HCT116 (cell line): ENCODE results near the gene DNM3. TPM values are rescaled to one million over a fixed set of nuclear protein-coding genes. Genes with fewer than 3 reads are reported as not detected.

Source experiments
- ATAC-seq: fragments of 200-7000 bp; cut with Tn5 transposase; 2 replicates; pipeline ENCODE4 v1.9.1; 2020; ENCODE audit warnings: mild to moderate bottlenecking, moderate library complexity
- BruUV-seq: library from RNA; stranded (reverse); fragments of 400-500 nt; replicated peaks from 2 replicates; lab custom pipeline; 2021; lab: Mats Ljungman, UMichigan
- CTCF ChIA-PET: fragments of 300-600 bp; sonication (Branson Sonifier 250); formaldehyde crosslinking; loops from one replicate; lab custom pipeline; 2021; ENCODE audit warnings: antibody characterized with exemption; lab: Charles Lee
- POLR2A ChIA-PET: fragments of 300-600, 350-600 bp; sonication (Branson Sonifier 250); formaldehyde crosslinking; loops from one replicate; lab custom pipeline; 2021; ENCODE audit warnings: antibody characterized with exemption; lab: Charles Lee
- RAD21 ChIA-PET, 2 experiments: fragments of 300-600 bp; sonication (Branson Sonifier 250); formaldehyde crosslinking; loops; one replicate each; lab custom pipeline; 2023; ENCODE audit warnings: low total read pairs in 2 of 2; ENCODE audit not compliant: uncharacterized antibody in 2 of 2, unreplicated experiment in 2 of 2, low non-redundant PET in 1 of 2; lab: Charles Lee
- DNase-seq: peaks from one replicate; pipeline ENCODE4 v3.0.0-alpha.2; 2010; ENCODE audit warnings: low read depth, low spot score
- H2AFZ ChIP-seq: fragments of 200-600 bp; shearing (Covaris generic), sonication (generic); 2 replicates; pipeline ENCODE4 v1.6.1; 2017; ENCODE audit warnings: low read depth, mixed run types, mixed read lengths, antibody characterized with exemption, low read length; ENCODE audit not compliant: poor library complexity, severe bottlenecking
- H3K27ac ChIP-seq: 2 replicates; pipeline ENCODE4 v1.5.1; 2012; ENCODE audit warnings: low read depth, low read length
- H3K27me3 ChIP-seq: fragments of 200-600 bp; sonication (generic); 2 replicates; pipeline ENCODE4 v1.6.1; 2016; ENCODE audit warnings: mixed run types, low read length, mixed read lengths; ENCODE audit not compliant: insufficient read depth
- H3K36me3 ChIP-seq, 2 experiments: fragments of 200-500 bp in 1 of 2; fragments of 200-600 bp in 1 of 2; sonication (Bioruptor generic) in 1 of 2; sonication (generic) in 1 of 2; 2 replicates each; pipeline versions ENCODE4 v1.5.1 to v1.6.1; 2014 to 2016; ENCODE audit warnings: low read length in 2 of 2, inconsistent platforms in 1 of 2, mixed read lengths in 1 of 2, mixed run types in 1 of 2; ENCODE audit not compliant: insufficient read depth in 2 of 2, control insufficient read depth in 1 of 2
- H3K4me1 ChIP-seq, 2 experiments: fragments of 200-600 bp in 1 of 2; sonication (generic) in 1 of 2; 2 replicates each; pipeline versions ENCODE4 v1.5.1 to v1.6.1; 2012 to 2017; ENCODE audit warnings: low read length in 2 of 2, inconsistent platforms in 1 of 2, mild to moderate bottlenecking in 1 of 2, mixed read lengths in 1 of 2, mixed run types in 1 of 2, moderate library complexity in 1 of 2; ENCODE audit not compliant: insufficient read depth in 2 of 2, control insufficient read depth in 1 of 2
- H3K4me2 ChIP-seq: fragments of 200-600 bp; sonication (generic); 2 replicates; pipeline ENCODE4 v1.6.1; 2017; ENCODE audit warnings: mixed run types, low read length, mixed read lengths
- H3K4me3 ChIP-seq, 2 experiments: fragments of 200-600 bp in 1 of 2; sonication (generic) in 1 of 2; replicated peaks in 1 of 2; 2 replicates each; pipeline ENCODE4 v1.5.1; 2011 to 2016; ENCODE audit warnings: low read length in 2 of 2, control low read depth in 1 of 2, low read depth in 1 of 2, mild to moderate bottlenecking in 1 of 2, mixed read lengths in 1 of 2, mixed run types in 1 of 2
- H3K79me2 ChIP-seq: fragments of 200-600 bp; sonication (generic); 2 replicates; pipeline ENCODE4 v1.6.1; 2017; ENCODE audit warnings: mild to moderate bottlenecking, mixed run types, low read length, moderate library complexity, mixed read lengths; ENCODE audit not compliant: insufficient read depth
- H3K9ac ChIP-seq: fragments of 200-600 bp; sonication (generic); 2 replicates; pipeline ENCODE4 v1.6.1; 2016; ENCODE audit warnings: low read length, mixed read lengths
- H3K9me2 ChIP-seq: fragments of 200-600 bp; sonication (generic), shearing (Covaris generic); 2 replicates; pipeline ENCODE4 v1.6.1; 2017; ENCODE audit warnings: mixed run types, mild to moderate bottlenecking, moderate library complexity; ENCODE audit not compliant: insufficient read depth
- H3K9me3 ChIP-seq, 2 experiments: fragments of 200-500 bp in 1 of 2; fragments of 200-600 bp in 1 of 2; sonication (Bioruptor generic) in 1 of 2; sonication (generic) in 1 of 2; 2 replicates each; pipeline ENCODE4 v1.6.1; 2014 to 2017; ENCODE audit warnings: low read length in 2 of 2, mixed read lengths in 2 of 2, inconsistent platforms in 1 of 2, low read depth in 1 of 2, mild to moderate bottlenecking in 1 of 2, mixed run types in 1 of 2, moderate library complexity in 1 of 2; ENCODE audit not compliant: control insufficient read depth in 1 of 2, insufficient read depth in 1 of 2
- H4K20me1 ChIP-seq: fragments of 200-600 bp; sonication (generic), shearing (Covaris generic); 2 replicates; pipeline ENCODE4 v1.6.1; 2017; ENCODE audit warnings: mixed run types, mild to moderate bottlenecking, moderate library complexity; ENCODE audit not compliant: insufficient read depth
- CBX3 ChIP-seq: IDR thresholded peaks from 2 replicates; pipeline ENCODE4 v1.6.1; 2012; ENCODE audit warnings: low read depth
- CEBPB ChIP-seq: IDR thresholded peaks from 2 replicates; pipeline ENCODE4 v1.6.1; 2012; ENCODE audit warnings: low read depth
- EZH2phosphoT487 ChIP-seq: fragments of 200-600 bp; IDR thresholded peaks from 2 replicates; pipeline ENCODE4 v1.6.1; 2018; ENCODE audit warnings: antibody characterized with exemption, borderline replicate concordance
- JUND ChIP-seq: IDR thresholded peaks from 2 replicates; pipeline ENCODE4 v1.6.1; 2012
- RAD21 ChIP-seq: IDR thresholded peaks from 2 replicates; pipeline ENCODE4 v1.6.1; 2012; ENCODE audit warnings: low read depth, mild to moderate bottlenecking
- SIN3A ChIP-seq: IDR thresholded peaks from 2 replicates; pipeline ENCODE4 v1.6.1; 2012; ENCODE audit warnings: low read depth
- SP1 ChIP-seq: IDR thresholded peaks from 2 replicates; pipeline ENCODE4 v1.6.1; 2012; ENCODE audit warnings: low read depth
- ZNF274 ChIP-seq: fragments of 200-500 bp; sonication (Bioruptor generic); IDR thresholded peaks from 2 replicates; pipeline ENCODE4 v1.6.1; 2014; ENCODE audit warnings: mild to moderate bottlenecking, low read depth, low read length, inconsistent platforms
- intact Hi-C: fragments of 100-400 bp; cut with micrococcal nuclease; formaldehyde crosslinking; loops from 2 replicates; pipeline ENCODE4 v1.10.0; 2022
- total RNA-seq: library from RNA; stranded (reverse); gene quantifications from one replicate; pipeline ENCODE4 v1.2.1, GENCODE V29; 2021; ENCODE audit not compliant: unreplicated experiment
- TF ChIP-seq, protein P1 (sequence below): IDR thresholded peaks from 2 replicates; pipeline ENCODE4 v1.6.1; 2011; ENCODE audit warnings: mild to moderate bottlenecking, low read length, moderate library complexity; ENCODE audit not compliant: insufficient replicate concordance; ENCODE audit errors: extremely low read depth
- TF ChIP-seq, protein P2 (sequence below): IDR thresholded peaks from 2 replicates; pipeline ENCODE4 v1.6.1; 2012

The DNM3 gene
- total RNA-seq, 1 experiment from 2014 or later: 3.1 TPM

DNA sequence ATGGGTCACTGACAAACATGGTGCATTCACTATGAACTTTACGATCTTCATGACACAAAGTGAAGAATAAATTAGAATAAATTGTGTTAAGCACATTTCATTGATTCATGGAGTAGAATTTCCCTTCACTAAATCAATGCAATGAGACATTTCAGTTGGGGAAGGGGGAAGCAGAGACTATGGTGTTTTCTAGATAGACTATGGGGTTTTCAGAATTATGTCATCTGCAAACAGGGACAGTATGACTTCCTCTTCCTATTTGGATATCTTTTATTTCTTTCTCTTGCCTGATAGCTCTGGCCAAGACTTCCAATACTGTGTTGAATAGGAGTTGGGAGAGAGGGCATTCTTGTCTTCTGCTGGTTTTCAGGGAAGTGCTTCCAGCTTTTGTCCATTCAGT is 499.2 kb downstream of the DNM3 start:
- intact Hi-C loops: no loop called here

DNA sequence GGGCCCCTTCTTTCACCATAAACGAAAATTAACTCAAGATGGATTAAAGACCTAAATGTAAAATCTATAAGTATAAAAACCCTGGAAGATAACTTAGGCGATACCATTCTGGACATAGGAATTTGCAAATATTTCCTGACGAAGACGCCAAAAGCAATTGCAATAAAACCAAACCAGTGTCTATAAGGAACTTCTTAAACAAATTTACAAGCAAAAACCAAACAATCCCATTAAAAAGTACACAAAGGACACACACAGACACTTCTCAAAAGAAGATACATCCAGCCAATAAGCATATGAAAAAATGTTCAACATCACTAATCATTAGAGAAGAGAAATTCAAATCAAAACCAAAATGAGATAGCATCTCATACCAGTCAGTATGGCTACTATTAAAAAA is 500.4 kb downstream of the DNM3 start:
- no peaks in the 10 kb centered on the region for H3K9me2 ChIP-seq
- no peaks in the 10 kb centered on the region for H4K20me1 ChIP-seq
- no peak overlapping the region for H3K4me3 ChIP-seq
- RAD21 ChIA-PET: no interaction called here
- H3K36me3 ChIP-seq: no peaks in the 10 kb centered on the region
- no peak overlapping the region for H3K27ac ChIP-seq
- POLR2A ChIA-PET: no interaction called here
- BruUV-seq: no TSS peak
- no peak for ATAC-seq
- DNase-seq: no peak
- H3K4me1 ChIP-seq: peaks cover 10 to 17% of the 10 kb centered on the region in 2 experiments; a peak in 3 of 4 replicates
- TF ChIP-seq ZNF274 (no peak), SP1 (no peak), CEBPB (no peak)
- intact Hi-C loops: no loop called here
- H3K4me2 ChIP-seq: no peak overlapping the region
- no peaks in the 10 kb centered on the region for H3K79me2 ChIP-seq
- no peaks in the 10 kb centered on the region for H3K9me3 ChIP-seq
- CTCF ChIA-PET: no interaction called here
- H3K27me3 ChIP-seq: no peaks in the 10 kb centered on the region
- no peak overlapping the region for H3K9ac ChIP-seq
- no peak overlapping the region for H2AFZ ChIP-seq

More for the DNA sequence above, 499.2 kb downstream of the DNM3 start:
- no peaks in the 10 kb centered on the region for H3K9me3 ChIP-seq
- no peak overlapping the region for H3K27ac ChIP-seq
- H3K4me1 ChIP-seq: peaks cover 10 to 17% of the 10 kb centered on the region in 2 experiments; a peak in 3 of 4 replicates
- ATAC-seq (no peak), DNase-seq (no peak)
- H2AFZ ChIP-seq: no peak overlapping the region
- H3K9ac ChIP-seq: no peak overlapping the region
- no peaks in the 10 kb centered on the region for H3K36me3 ChIP-seq
- no peak overlapping the region for H3K4me3 ChIP-seq
- no peak overlapping the region for H3K4me2 ChIP-seq
- TF ChIP-seq JUND (no peak), RAD21 (no peak), CBX3 (no peak), EZH2phosphoT487 (no peak), SIN3A (no peak)
- TF ChIP-seq, protein P1, sequence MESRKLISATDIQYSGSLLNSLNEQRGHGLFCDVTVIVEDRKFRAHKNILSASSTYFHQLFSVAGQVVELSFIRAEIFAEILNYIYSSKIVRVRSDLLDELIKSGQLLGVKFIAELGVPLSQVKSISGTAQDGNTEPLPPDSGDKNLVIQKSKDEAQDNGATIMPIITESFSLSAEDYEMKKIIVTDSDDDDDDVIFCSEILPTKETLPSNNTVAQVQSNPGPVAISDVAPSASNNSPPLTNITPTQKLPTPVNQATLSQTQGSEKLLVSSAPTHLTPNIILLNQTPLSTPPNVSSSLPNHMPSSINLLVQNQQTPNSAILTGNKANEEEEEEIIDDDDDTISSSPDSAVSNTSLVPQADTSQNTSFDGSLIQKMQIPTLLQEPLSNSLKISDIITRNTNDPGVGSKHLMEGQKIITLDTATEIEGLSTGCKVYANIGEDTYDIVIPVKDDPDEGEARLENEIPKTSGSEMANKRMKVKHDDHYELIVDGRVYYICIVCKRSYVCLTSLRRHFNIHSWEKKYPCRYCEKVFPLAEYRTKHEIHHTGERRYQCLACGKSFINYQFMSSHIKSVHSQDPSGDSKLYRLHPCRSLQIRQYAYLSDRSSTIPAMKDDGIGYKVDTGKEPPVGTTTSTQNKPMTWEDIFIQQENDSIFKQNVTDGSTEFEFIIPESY: no peak
- TF ChIP-seq, protein P2, sequence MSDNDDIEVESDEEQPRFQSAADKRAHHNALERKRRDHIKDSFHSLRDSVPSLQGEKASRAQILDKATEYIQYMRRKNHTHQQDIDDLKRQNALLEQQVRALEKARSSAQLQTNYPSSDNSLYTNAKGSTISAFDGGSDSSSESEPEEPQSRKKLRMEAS: no peak
- ChIA-PET CTCF (no interaction called here), POLR2A (no interaction called here), RAD21 (no interaction called here)
- H3K9me2 ChIP-seq: no peaks in the 10 kb centered on the region
- H4K20me1 ChIP-seq: no peaks in the 10 kb centered on the region
- no TSS peak for BruUV-seq
- H3K27me3 ChIP-seq: no peaks in the 10 kb centered on the region
- H3K79me2 ChIP-seq: no peaks in the 10 kb centered on the region
